Activated naive CD4-positive, alpha-beta T cell treated with Interleukin-2 at 50 U/mL for 16 hours (primary cell): ENCODE measurements around the gene AAMP.

Experiments
- DNase-seq: peaks from one replicate; pipeline ENCODE4 v3.0.0-alpha.2; 2020

AAMP gene

DNA sequence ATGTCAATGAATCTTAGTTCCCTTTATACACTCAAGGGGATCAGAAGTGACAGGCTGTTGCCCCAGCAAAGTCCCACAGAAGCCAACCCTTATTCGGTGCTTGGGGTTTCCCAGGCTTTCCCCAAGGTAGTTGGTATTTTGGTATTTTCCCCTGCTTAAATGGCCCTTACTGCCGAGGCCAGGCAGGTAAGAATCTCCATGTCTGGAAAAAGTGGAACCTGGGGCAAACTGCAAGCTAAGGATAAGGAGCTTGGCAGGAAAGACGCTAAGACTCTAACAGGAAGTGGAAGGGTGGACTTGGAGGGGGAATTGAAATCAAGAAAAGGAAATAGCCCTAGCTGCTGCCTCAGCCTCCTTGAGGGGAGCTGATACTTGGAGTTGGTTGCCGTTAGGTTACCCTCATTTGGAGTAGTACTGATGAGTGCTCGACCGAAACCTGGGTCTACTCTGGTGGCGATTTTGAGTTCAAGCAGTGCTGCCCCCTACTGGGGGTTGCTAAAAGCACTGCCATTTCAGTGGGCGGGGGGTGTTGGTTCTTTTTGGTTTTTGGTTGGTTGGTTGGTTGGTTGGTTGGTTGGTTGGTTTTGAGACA lies 12.5 kb downstream of the AAMP start:
- DNase-seq, result peak; percentile 74

DNA sequence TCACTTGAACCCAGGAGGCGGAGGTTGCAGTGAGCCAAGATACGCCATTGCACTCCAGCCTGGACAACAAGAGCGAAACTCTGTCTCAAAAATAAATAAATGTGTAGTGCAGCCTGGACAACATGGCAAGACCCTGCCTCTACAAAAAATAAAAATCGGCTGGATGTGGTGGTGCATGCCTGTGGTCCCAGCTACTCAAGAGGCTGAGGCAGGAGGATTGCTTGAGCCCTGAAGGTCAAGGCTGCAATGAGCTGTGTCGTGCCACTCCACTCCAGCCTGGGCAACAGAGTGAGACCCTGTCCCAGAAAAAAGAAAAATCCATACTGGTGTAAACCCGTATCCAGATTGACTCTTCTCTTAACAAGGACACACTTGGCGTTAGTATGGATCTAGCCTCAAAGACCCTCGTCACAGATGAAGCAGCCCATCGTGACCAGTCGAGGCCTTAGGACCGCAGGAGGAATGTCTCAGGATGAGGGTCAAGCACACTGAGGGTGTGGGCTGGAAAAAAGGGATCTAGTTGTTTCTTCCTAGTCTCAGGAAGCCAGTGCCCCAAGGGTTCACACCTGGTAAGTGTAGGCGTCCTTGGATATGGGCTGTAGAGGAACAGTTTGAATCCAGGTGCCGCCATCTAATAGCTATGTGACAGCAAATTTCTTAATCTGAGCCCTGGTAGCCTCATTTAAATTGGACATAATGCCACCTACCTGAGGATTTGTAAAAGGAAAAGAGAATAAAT lies 13.2 kb downstream of the AAMP start:
- no peak for DNase-seq

DNA sequence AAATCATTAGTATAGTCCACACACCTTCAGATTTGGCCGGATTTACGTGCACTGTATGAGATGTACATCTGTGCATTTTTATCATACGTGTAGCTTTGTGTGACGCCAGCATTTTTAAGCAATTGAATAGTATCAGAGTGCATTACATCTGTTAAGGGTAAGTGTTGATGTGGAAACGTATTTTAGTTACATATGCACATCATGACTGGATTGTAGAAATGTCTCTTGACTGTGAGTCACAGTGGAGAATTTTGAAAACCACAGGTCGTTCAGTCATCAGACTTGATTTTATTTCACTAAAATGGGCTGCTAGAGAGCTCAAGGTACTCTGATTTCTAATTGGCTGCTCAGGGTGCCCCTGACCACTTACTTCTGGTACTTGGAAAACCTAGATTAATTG lies 14.5 kb downstream of the AAMP start:
- DNase-seq, result no peak

DNA sequence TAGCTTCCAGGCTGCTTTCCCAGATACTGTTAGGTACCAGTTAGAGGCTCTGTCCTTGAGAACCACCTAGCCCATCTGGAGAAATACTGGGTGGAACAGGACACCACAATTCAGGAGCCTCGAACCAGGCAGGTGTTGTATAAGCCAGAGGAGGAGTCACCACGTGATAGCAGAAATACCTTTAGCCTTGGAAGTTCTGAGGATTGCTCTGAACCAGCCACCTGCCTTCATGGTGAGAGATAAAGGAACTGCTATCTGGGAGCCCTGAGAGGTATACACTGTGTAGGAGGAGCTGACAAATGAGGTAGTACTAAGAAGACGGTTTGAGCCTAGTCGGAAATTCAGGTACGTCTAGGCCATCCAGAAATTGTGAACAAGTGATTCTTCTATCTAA lies 16.7 kb downstream of the AAMP start:
- no peak for DNase-seq

DNA sequence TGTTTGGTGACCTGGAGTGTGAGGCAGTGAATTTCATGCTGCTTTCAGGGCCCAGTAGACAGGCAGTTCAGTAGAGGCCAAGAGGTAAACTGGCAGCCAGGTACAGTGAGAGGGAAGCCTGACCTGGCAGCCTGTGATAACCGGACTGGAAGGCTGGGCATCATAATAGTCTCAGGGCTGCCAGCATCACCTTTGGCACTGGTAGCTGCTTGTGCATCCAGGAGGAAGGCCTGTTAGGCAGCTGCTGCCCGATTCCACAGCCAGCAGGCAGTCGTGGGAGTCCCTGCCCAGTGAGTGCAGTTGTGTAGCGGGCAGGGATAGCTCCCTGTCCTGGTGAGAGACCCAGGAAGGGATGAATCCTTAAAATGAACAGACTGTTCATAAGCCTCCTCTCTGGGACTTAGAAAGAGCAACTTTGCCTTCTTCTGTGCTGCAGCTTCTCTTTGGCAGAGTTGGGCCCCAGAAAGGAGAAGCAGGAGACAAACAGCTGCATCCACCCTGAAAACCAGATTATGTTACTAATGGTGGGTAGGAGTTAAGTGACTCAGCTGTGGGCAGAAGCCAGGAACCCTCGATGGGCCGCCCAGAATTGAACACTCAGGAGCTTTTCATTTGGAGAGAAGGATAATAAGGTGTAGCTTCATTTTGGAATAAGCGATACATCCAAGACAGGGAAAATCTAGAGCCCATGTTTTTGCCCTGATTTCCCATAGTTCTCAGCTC lies 17.3 kb downstream of the AAMP start:
- no peak for DNase-seq

DNA sequence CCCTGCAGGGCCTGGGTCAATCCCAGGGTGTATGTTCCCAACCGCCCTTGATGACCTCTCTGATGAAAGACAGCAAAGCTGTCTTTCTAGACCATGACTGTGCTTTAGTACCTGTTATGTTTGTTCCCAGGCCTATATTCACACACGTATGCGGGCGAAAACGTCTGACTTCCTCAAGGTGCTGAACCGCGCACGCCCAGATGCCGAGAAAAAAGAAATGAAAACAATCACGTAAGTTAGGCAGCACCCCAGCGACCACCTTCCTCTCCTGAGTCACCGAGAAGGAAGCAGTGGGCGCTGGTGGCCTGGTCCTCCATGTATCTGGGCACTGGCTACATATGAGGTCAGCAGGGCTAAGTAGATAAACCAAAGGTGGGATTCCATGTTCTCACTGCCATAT lies 20.2 kb downstream of the AAMP start:
- no peak for DNase-seq

DNA sequence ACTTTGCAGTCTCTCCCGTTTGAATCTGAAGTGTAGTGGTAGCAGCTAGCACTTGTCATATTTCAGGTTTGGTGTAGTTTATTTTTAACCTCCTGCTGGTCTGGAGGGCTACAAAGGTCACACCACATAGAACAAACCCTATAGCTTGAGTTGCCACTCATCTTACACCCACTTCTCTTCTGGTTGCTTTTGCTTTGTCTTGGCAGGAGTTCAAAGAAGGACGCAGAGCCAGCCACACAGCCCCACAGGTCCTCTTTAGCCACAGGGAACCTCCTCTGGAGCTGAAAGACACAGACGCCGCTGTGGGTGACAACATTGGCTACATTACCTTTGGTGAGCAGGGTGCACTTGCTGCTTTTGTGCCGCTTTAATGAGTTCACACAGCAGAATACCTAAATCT lies 24.7 kb downstream of the AAMP start:
- no peak for DNase-seq

DNA sequence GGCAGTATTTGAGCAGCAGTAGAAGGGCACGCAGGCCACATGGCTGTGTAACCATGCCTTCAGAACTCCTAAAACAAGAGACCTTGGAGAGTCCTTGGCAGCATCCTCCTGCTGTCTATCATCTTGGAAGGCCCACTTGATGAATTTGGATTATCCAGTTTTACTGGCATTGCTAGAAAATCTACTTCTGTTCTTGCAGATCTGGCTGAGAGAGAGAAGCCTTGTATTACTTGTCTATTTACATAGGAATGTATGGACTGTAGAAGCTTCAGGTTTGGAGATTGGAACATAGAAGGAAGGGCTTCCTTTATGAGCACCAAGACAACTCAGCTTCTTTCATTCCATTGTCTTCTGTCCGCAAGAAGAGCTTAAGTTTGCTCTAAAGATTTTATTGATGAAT lies 25.3 kb downstream of the AAMP start:
- no peak for DNase-seq

DNA sequence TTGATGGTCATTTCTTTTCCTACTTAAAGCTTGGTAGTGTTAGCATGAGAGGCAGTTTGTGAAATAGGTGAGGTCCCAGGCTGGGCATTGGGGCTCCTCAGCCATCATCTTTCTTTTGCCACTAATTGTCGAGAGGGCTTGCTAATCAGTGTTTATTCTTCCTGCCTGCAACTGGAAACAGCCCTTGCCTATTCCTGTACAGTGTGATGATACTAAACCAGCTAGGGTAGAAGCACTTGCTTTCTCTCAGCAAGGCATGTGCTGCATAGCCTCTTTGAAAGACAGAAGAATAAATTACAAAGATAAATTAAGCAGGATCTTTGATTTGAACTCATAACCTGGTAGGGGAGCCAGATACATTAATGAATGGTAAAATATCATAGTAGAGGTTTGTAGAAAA lies 25.7 kb downstream of the AAMP start:
- DNase-seq, result no peak

DNA sequence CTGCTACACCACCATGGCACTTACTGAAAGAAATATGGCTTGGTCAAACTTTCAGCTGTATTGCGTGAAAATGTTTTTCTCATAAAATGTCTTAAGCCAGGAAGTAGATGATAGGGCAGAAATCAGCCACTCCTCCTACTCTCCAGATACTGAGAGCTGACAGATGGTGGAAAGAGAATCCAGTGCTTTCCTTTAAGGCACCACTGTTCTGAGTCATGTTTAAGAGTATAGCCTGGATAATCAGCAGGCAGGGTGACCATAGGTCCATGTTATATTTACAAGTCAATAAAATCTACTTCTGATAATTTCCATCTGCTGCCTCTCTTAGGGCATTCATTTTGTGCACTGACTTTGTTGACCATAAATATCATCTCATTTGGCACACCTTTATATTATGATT lies 31.1 kb downstream of the AAMP start:
- DNase-seq, result no peak

DNA sequence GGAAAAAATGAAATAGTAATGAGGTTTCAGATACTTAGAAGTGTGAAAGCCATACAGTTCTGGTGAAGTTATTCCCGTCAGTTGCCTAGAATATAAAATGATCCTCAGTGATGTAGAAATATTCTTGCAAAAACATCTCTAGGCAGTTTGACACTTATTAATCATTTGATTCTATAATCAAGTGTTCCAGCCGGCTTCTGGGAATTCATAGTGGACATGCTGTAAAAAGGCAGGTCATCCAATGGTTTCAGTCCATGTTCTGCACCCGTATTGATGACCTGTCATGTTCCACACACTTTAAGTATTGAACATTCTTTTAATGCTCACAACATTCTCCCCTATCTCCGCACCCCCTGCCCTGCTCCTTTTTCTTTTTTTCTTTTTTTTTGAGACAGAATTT lies 33.1 kb downstream of the AAMP start:
- DNase-seq, result no peak

DNA sequence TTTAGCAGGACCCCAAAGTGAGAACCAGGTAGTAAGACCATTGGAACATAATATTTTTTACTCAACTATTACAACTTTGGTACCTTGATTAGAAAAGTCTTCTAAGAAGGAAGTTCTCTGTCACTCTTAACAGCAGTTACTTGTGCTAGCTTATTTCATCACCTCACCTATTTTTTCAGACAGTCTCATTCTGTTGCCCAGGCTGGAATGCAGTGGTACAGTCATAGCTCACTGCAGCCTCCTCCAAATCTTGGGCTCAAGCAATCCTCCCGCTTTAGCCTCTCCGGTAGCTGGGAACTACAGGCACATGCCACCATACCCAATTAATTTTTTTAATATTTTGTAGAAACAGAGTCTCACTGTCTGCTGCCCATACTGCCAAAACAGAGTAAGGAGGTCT lies 34.9 kb downstream of the AAMP start:
- DNase-seq, result no peak

DNA sequence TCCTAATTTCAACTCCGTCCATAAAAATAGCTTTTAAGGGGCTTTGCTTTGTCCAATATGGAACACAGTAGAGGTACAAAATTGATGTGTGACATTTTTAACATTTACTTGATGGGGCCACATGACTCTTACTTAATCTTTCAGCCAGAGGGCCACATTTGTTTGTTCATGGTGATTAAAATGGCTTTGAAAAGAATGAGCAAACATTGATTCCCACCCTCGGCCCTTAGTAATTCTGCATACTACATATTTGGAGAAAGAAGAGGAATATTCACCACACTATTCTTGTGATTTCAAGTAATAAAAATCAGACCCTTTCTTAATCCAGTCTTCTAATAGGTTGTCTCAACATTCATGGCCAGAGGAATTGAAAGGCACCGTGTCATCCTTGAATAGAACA lies 35.4 kb downstream of the AAMP start:
- DNase-seq, result no peak

DNA sequence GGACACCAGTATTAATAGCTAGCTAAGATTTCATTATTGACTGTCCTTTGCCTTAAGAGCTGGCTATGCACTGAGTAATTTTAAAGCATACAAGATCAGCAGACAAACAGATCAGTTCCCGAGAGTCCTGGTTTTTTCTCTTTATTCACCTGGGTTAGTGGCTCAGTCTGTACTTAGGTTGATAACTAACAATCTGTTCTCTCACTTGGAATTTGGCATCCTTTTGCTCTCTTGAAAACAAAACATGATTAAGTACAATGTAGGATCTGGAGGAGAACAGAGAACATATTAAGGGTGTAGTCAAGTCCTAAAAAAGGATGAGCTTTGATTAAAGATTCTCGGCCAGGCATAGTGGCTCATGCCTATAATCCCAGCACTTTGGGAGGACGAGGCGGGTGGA lies 36.4 kb downstream of the AAMP start:
- no peak for DNase-seq

DNA sequence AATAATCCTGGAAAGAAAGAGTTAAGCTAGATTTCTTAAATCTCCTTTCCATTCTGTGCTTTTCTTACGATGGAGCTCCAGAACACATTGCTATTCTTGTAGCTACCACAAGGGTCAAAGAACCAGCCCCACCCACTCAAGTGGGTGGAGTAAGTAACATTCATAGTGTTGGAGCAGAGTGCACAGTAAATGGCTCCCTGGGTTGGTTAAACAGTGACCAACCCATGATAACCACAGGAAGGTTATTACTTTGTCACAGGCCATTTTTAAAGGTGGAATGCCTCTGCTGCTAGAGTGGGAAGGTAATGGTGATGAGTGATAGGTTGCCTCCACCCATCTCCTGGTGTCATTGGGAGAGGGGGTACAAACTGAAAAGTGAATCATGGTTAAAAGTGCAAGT lies 39.1 kb downstream of the AAMP start:
- DNase-seq, result peak; percentile 26

DNA sequence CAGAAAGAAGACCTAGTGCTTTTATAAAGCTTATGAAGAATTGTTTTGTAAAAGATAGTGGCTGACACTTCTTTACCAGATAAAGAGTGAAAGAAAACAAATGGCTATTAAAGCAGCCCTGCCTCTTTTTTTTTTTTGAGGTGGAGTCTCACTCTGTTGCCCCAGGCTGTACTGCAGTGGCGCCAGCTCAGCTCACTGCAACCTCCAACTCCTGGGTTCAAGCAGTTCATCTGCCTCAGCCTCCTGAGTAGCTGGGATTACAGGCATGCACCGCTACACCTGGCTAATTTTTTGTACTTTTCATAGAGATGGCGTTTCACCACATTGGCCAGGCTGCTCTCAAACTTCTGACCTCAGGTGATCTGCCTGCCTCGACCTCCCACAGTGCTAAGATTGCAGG lies 40.1 kb downstream of the AAMP start:
- no peak for DNase-seq

DNA sequence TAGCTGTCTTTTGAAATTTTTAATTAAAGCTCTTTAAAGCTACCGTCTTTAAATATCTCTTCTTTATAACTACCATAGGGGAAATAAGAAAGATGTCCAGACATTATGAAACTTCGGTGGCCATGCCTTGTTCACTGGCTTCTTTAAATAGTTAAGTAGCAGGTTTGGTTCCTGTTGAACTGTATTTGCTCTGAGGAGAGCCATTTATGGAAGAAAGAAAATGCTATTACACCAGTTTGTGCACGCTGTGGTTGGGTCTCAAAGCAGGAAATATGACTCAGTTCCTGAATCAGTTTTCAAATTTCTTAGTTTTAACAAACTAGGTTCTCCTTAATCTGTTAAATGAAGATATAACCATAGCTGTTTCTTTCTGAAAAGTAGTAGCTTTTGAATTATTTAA lies 40.7 kb downstream of the AAMP start:
- DNase-seq, result peak; percentile 29

DNA sequence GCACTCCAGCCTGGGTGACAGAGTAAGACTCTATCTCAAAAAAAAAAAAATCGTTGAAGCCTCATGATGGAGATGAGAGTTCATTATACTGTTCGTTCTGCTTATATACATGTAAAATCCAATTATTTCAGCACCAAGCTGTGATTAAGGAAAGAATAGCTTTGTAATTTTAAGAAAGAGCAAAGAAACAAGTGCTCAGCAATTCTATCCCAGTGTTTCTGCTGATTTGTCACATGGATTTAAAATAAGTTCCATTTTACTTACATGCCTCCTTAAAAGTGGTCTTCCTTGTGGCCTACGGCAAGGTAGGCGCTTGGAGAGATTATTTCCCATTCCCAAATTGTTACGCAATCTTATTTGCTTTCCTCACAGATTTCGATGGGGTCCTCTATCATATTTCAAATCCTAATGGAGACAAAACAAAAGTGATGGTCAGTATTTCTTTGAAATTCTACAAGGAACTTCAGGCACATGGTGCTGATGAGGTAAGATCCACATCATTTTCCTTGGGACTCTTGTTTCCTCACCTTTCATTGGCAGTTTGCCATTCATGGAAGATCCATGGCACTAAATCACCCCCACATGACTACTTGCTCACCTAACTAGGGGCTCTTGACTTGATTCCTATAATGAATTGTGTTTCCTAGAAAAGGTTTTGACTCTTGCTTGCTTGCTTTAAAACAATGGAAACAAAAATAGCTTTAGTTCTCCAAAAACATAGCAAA lies 41.4 kb downstream of the AAMP start:
- DNase-seq, result no peak

DNA sequence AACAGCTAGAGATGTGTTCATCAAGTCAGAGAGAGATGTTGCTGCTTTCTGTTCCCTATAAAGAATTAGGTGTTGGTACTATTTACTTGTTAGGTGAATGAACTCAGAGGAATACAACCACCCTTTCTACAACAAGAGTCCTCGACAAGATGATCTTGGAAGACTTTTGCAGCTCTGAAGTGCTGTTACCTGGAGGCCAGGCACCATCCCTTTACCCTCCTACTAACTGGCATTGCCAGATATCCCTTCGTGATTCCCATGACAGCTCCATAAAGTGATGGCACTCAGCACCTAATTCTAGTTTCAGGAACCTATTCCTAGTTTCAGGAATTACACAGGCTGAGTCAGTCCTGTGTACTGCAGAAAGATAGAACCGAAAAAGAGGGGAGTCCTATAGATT lies 43.0 kb downstream of the AAMP start:
- DNase-seq, result no peak

DNA sequence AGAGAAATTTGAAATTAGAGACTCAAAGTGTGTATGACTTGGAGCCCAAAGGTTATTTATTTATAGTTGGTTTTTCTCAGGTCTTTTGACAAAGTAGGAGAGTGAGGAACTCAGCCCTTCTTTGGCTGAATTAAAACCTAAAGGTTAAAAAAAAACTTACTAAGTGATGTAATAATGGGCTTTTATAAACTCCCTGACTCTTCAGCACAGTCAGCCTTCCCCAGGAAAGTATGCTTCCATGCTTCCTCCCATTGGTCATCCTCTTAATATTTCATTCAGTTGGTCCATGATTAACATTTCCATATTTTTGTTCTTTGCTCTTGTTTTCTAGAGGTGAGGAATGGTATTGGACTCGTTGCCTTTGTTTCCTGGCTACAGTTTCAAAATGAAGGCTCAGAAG lies 45.8 kb downstream of the AAMP start:
- no peak for DNase-seq

DNA sequence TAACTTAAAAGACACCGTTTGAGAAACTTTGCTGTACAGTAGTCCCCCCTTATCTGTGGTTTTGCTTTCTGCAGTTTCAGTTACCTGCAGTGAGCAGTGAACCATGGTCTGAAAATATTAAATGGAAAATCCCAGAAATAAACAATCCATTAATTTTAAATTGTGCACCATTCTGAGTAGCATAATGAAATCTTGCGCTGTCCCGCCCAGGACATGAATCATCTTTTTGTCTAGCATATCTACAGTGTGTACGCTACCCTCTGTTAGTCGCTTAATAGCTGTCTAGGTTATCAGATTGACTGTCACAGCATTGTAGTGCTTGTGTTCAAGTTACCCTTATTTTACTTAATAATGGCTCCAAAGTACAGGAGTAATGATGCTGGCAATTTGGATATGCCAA lies 46.9 kb downstream of the AAMP start:
- peak; percentile 23 for DNase-seq

DNA sequence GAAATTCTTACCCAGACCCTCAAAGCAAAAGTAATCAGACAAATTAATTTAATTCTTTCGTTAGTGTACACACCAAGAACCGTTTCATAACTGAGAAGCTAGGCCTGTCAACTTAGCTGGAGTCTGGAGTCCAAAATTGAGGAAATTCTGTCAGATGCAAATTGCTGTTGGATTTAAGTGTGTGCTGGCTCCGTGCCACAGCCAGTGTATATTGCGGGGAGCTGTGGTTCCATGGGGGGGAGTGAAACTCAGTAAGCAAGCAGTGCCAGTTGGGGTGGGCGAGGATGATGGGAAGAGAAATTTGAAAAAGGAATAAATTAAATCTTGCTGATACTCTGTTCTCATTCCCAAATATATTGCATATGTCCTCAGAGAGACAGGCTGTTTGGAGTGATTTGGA lies 48.9 kb downstream of the AAMP start:
- no peak for DNase-seq

DNA sequence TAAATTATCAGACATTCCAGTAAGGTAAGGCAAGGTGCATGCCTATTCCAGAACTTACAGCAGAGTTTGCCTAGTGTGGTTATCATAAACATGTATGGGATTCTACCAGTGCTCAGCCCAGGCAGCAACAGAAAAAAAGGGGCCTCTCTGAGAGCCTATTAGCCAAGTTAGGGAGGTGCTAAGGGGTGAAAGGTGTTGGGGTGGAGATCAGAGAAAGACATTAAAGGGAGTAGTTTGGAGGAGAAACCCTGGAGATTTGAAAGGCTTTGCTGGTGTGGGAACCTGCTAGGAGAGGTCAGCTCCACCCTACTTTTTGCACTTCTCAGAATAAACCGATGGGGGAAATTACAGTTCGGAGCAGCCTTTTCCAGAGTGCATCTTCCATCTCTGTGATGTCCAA lies 50.0 kb downstream of the AAMP start:
- DNase-seq, result no peak
